Activated CD4-positive, alpha-beta T cell treated with anti-CD3 and anti-CD28 coated beads, Interleukin-2, Interleukin-4, amounts not matched to agents 100 ng/mL and 50 ng/mL, durations not matched to agents 16 hours and 8 hours (primary cell): ENCODE data around the gene CLEC18A.
"Not testable (repeated sequence)": the region's sequence is repeated elsewhere in the genome, so short reads cannot be mapped to it uniquely, and the experiment has no call there.

Experiments used
- DNase-seq: peaks from one replicate; pipeline ENCODE4 v3.0.0-alpha.2; 2020; ENCODE audit warnings: low spot score

Gene CLEC18A

GRCh38 chr16:69952116-69952515, 982 bp downstream of the CLEC18A start:
- not testable (repeated sequence) for DNase-seq

DNA sequence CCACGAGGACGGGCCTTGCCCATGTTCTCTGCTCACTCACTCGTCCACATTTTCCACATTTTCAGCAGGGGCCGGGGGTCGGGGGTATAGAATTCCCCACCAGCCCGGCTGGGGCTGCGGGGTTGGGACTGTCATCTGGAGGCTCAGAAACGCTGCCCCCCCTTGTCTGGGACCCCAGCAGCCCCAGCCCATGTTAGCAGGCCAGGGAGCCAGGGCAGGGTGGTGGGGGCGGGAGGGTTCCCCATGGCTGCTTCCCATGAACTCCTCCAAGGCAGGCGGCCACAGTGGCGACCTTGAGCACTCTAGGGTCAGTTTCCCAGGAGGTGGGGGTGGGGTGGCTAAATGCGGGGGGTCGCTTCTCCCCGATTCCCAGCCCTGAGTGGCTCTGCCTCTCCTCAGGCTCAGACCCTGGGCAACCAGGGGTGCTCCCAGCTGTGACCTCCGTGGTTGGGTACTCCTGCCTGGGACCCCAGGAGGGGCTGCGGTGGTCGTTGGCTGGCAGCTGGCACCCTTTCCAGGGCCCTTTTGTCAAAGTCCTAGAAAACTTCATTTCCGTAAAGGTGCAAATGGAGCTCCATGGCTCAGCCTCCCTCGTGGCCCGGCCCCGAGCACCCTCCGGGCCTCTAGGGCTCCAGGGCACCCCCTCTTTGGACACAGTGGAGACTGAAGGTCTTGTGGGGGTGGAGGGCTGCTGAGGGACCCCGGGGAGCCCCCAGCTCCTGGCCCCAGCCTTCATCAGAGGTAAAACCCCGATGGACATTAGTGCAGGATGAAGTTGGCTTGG, 1.6 kb downstream of the CLEC18A start:
- DNase-seq: not testable (repeated sequence)

GRCh38 chr16:69954241-69954640, 3.1 kb downstream of the CLEC18A start:
- DNase-seq: not testable (repeated sequence)

GRCh38 chr16:69963312-69963711, 12.2 kb downstream of the CLEC18A start:
- DNase-seq: not testable (repeated sequence)

DNA sequence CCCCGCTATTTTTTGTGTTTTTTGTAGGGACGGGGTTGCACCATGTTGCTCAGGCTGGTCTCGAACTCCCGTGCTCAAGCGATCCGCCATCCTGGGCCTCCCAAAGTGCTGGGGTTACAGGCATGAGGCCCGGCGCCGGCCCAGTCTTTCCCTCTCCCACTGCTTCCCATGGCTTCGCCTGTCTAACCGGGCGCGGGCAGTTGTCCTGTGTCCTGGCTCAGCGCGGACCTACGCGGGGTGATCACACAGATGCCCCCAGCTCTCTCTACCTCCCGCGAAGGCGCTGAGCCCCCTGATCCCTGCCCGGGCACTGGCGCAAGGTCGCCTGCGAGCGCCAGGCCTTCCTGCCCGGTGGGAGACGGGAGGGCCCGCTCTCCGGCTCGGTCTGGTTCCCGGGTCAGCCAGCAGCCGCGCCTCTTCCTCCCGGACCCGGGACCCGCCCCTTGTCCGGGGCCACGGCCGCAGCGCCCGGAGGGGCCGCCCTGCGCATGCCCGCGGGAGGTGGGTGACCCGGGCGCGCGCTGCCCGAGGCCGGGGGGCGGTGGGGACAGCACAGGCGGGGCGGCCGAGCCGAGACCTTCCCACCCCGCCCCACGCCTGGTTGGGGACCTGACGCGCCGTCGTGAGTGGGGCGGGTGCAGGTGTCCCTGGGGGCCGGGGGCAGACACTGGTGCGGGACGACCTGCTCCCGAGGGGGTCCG, 14.0 kb downstream of the CLEC18A start:
- DNase-seq: not testable (repeated sequence)

DNA sequence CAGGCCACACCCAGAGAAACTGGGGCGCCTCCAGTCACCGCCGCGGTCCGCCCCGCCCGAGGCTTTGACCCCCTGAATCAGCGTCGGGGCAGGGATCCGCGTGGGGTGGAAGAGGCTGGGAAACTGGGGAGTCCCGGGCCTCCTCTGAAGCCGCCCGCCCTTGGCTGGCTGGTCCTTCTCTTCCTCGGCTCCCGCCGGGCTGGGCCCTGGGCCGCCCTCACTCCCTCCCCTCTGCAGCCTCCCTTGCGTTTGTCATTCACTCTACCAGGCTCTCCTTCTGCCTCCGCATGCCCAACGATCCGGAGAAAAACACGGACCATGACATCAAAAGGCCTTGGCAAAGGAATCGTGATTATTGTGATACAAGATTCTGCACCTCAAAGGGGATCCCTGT, 14.5 kb downstream of the CLEC18A start:
- not testable (repeated sequence) for DNase-seq

DNA sequence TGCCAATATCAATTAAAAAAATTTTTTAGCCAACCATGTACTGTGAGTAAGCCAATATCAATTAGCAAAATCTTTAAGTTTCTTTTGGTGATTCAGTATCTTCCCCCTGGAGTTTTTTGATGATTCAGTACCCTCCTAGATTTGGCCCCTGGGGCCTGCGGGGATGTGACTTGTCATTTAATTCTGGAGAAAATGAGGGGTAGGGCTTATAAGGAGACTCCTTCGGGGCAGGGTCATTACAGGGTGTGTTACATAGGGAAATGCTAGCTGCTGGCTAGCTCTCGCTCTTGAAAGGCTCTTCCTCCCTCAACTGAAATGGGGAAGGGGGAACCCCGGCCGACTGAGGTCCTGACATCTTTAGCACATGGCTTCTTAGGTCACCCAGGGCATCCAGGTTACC, 16.6 kb downstream of the CLEC18A start:
- not testable (repeated sequence) for DNase-seq

GRCh38 chr16:69968125-69968524, 17.0 kb downstream of the CLEC18A start:
- DNase-seq: not testable (repeated sequence)

GRCh38 chr16:69969657-69970056, 18.5 kb downstream of the CLEC18A start:
- DNase-seq: not testable (repeated sequence)

DNA sequence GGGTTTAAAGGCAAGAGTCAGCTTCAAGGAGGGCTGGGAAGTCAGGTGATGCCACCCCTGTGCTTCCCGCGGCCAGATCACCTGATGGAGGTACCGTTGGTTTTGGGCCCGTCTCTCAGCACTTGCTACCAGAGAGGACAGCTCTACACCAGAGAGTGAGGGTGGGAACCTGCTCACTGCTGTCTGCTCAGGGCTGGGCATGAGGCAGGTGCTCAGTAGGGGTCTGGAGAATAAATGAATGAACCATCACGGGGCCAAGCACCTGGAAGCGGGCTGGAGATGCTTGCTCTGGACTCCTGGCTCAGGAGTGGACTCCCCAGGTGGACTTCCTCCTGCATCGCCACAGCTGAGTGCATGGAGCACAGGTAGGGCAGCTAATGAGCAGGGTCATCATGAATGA, 21.0 kb downstream of the CLEC18A start:
- DNase-seq: not testable (repeated sequence)

DNA sequence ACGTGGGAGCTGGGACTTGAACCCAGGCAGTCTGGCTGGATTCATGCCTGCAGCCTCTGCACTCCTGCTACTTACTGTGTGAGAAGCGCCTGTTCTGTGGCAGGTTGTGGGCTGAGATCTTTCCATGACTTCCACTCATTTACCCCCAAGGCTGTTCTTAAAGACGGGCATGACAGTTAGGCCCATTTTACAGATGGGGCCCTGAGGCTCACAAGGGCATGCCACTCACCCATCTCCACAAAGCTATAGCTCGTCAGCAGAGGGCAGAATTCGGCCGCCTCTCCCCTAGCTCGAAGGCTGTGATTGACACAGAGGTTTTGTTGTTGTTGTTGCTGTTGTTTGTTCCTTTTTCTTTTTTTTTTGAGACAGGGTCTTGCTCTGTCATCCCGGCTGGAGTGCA, 21.8 kb downstream of the CLEC18A start:
- DNase-seq: not testable (repeated sequence)

- not testable (repeated sequence) for DNase-seq
Observed at GRCh38 chr16:69985196-69985595, 34.1 kb downstream of the CLEC18A start.

DNA sequence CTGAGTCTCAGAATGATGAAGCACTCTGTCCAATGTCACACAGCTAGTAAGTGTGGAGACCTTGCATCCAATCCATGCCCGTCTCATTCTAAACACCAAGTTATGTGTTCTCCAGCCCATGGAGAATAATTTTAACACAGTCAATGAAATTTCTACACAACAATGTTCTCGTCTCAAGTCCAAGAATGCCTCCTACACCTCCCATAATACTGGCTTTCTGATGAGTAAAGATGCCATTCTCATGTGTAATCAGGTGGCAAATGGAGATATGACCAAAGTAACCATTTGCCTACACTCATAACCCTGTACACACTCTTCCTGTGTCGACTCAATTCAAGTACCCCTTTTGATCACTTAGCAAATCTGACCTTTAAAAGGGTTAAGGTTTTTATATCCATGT, 46.8 kb downstream of the CLEC18A start:
- not testable (repeated sequence) for DNase-seq

GRCh38 chr16:69999801-70000200, 48.7 kb downstream of the CLEC18A start:
- not testable (repeated sequence) for DNase-seq

- not testable (repeated sequence) for DNase-seq
Observed at GRCh38 chr16:70003511-70003910, 52.4 kb downstream of the CLEC18A start.

DNA sequence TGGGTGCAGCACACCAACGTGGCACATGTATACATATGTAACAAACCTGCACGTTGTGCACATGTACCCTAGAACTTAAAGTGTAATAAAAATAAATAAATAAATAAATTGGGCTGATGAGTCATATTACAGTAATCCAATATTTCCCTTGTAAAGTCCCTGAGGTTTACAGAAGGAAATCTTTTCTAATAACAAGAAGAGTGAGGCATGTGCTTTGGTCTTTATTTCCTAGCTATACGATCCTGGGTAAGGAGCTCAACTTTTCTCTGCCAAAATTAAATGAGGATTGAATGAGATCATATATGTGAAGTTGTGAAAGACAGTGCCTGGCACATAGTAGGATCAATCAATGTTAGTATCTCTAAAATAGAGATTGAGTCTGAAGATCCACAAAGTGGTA, 57.5 kb downstream of the CLEC18A start:
- not testable (repeated sequence) for DNase-seq

- not testable (repeated sequence) for DNase-seq
Observed at GRCh38 chr16:70010615-70011014, 59.5 kb downstream of the CLEC18A start.

GRCh38 chr16:70011120-70011519, 60.0 kb downstream of the CLEC18A start:
- DNase-seq: not testable (repeated sequence)

GRCh38 chr16:70012354-70012753, 61.2 kb downstream of the CLEC18A start:
- not testable (repeated sequence) for DNase-seq

- DNase-seq: not testable (repeated sequence)
Observed at GRCh38 chr16:70012951-70013350, 61.8 kb downstream of the CLEC18A start.
